ENCODE measurements around the gene PLCB2. TPM values are rescaled to one million over a fixed set of nuclear protein-coding genes. Genes with fewer than 3 reads are reported as not detected.
A peak's percentile ranks its signal among the peaks of the same experiment; 100 is the strongest.

Gene PLCB2
- total RNA-seq, 2 experiments from 2014 or later = 173 to 174 TPM

DNA sequence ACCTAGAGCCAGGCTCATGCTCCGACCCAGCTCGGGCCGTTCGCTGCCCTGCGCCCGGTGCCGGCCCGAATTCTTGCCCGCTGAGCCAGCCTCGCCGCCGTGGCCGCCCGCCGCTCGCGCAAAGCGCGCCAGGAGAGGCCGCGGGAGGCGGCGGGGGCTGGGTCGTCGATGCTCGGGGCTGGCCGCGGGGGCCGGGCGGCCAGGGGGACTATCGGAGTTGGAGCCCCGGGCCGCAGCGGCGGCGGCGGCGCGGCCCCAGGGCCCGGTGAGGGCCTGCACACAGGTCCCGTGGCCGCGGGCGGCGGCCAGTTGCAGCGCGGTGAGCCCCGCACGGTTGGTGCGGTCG lies 26.0 kb downstream of the PLCB2 start:
- no peak for ATAC-seq (ENCODE audit: low read depth)
- Mint-ChIP-seq H3K36me3 (no peaks in the 10 kb centered on the region), H3K27ac (no peak overlapping the region), H3K4me3 (no peak overlapping the region), H3K9me3 (no peaks in the 10 kb centered on the region), H3K27me3 (peaks cover 55% of the 10 kb centered on the region), H3K4me1 (peaks cover 3% of the 10 kb centered on the region)
- POLR2A ChIA-PET = interaction anchor here (0.7 kb wide), 1 partner anchor 25 kb away, joined by 3 read pairs; no protein-coding TSS in a partner anchor
- DNase-seq = no peak

DNA sequence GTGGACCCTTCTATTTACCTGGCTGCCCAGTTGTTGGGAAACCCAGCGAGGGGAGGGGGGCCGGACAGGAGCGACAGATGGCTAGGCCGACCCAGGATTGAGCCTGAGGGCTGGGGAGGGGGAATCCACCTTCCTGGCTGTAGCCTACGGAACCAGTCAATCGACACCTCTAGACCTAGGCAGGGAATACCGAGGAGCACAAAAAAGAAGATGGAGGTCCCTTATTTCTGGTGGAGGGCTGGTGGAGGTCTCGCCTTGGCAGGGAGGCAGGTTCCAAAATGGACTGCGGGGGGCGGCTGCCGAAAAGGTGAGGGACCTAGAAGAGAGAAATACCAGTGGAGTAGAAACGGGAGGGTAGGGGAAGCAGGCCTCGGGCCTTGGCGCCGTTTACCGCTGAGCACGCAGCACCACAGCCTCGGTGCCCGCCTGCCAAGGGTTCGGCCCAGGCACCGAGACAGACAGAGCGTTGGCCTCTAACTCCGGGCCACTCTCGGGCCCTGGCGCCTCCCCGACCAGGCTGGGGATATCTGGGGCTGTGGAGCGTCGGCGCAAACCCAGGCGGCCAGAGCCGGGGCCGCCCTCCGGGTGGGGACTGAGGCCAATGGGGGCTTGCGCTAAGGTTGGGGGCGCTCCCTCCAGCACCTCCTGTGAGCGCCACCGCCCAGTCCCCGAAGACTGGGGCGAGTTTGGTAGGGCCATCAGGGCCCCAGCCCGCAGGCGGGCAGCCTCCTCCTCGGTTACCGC lies 26.5 kb downstream of the PLCB2 start:
- no peak for DNase-seq
- Mint-ChIP-seq H3K36me3 (no peaks in the 10 kb centered on the region), H3K27me3 (peaks cover 56% of the 10 kb centered on the region), H3K4me3 (no peak overlapping the region), H3K27ac (no peak overlapping the region), H3K4me1 (peaks cover 5% of the 10 kb centered on the region), H3K9me3 (no peaks in the 10 kb centered on the region)
- no peak for ATAC-seq (ENCODE audit: low read depth)
- POLR2A ChIA-PET = interaction anchor here (0.7 to 4.2 kb wide), 2 partner anchors 26 to 29 kb away, joined by 3 to 55 read pairs; partner anchors contain the start of gene PLCB2

DNA sequence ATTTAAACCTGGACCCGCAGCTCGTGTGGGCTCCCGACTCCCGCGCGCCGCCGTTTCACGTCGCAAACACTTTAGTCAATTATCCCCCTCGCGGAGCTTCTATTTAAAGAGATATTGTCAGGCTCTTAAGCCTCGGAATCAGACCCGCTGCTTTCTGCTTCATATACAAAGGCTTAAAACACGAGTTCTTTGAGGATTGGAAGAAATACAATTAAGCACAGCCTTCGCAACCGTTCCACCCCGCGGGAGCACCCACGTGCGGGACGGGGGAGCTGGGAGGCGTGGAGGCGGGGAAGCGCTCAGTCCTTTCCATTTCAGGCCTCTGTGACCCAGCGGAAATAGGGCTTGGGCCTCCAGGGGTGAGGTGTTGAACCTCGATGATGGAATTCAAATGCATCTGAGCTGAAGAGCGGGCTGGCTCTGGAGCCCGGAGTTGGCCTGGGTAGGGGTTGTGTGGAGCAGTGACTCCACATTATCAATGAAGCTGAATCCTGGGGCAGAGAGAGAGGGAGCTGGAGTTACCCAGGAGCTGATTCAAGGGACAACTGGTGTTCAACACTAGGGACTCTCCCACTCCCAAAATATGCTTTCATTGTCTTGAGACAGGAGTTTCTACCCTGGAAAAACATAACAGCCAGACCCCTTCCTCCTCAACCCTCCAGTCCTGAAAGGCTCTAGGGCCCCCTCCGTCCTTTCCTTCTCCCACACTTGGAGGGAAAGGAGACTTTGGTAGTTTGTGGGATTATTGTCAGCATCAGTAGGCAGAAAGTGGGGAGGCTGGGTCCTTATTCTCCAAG lies 27.3 kb downstream of the PLCB2 start:
- POLR2A ChIA-PET = interaction anchor here (0.9 to 4.2 kb wide), 4 partner anchors 18 to 58 kb away, joined by 3 to 55 read pairs (median 3); partner anchors contain the start of gene PLCB2
- no peak overlapping the region for H3K4me3 Mint-ChIP-seq
- DNase-seq (no peak), ATAC-seq (ENCODE audit: low read depth) (no peak)
- peaks cover 6% of the 10 kb centered on the region for H3K4me1 Mint-ChIP-seq
- peaks cover 56% of the 10 kb centered on the region for H3K27me3 Mint-ChIP-seq
- no peaks in the 10 kb centered on the region for H3K36me3 Mint-ChIP-seq
- H3K27ac Mint-ChIP-seq = no peak overlapping the region
- no peaks in the 10 kb centered on the region for H3K9me3 Mint-ChIP-seq

DNA sequence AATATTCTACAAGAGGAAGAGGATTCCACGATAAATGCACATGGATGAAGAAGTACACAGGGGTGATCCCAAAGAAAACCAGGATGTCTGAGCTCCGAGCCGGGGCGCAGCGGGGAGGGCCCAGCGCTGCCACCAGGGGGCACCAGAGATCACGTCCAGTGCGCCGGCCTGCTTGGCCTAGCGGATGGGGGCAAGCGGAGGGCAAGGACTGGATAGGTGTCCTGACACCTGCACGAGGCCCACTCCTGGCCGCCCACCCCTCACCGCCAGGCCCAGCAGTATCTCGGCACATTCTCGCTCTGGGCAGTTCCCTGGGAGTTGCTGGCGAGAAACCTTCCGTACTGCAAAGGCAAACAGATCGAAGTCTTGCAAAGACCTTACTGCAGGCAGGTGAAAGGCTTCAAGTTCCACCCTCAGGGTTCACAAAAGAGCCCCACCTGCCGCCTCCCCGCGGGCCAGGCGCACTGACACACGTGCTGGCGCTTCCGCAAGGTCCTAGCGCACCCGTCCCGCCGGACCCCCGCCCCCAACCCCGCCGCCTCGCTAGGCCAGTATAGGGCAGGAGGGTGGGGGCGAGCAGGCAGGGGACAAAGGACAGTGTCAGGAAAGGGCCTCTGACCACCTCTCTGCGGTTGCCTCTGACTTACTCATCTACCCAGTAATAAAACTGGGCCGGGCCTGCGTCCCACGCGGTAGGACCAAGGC lies 28.1 kb downstream of the PLCB2 start:
- peak; percentile 25 for ATAC-seq (ENCODE audit: low read depth)
- POLR2A ChIA-PET = interaction anchor here (0.9 to 4.2 kb wide), 4 partner anchors 18 to 59 kb away, joined by 3 to 55 read pairs (median 3); partner anchors contain the start of gene PLCB2
- Mint-ChIP-seq H3K4me3 (no peak overlapping the region), H3K9me3 (no peaks in the 10 kb centered on the region), H3K4me1 (peaks cover 6% of the 10 kb centered on the region), H3K36me3 (no peaks in the 10 kb centered on the region), H3K27me3 (peaks cover 54% of the 10 kb centered on the region), H3K27ac (no peak overlapping the region)
- DNase-seq = peak; percentile 85

DNA sequence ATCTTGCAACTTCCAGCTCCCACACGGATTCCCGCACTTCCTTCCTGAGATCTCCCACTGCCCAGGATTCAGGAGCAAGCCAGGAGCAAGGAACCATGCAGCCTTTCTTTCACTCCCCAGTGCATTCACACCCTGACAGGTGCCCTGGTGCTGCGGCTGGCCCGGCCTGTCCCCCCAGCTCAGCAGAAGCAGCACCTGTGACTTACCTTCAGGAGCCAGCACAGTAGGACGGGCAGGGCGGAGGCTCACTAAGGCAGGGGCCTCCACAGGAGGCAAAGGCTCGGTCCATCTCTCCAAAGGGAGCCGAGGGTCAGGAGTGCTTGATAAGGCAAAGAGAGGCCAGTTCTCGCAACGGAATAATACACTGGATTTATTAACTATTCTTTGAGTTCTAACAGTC lies 29.7 kb downstream of the PLCB2 start:
- Mint-ChIP-seq H3K4me1 (peaks cover 6% of the 10 kb centered on the region), H3K4me3 (no peak overlapping the region), H3K27me3 (peaks cover 41% of the 10 kb centered on the region), H3K36me3 (no peaks in the 10 kb centered on the region), H3K27ac (no peak overlapping the region), H3K9me3 (no peaks in the 10 kb centered on the region)
- POLR2A ChIA-PET = interaction anchor here (4.2 kb wide), 1 partner anchor 32 kb away, joined by 55 read pairs; the partner anchor contains the start of gene PLCB2
- ATAC-seq (ENCODE audit: low read depth) (no peak), DNase-seq (no peak)

DNA sequence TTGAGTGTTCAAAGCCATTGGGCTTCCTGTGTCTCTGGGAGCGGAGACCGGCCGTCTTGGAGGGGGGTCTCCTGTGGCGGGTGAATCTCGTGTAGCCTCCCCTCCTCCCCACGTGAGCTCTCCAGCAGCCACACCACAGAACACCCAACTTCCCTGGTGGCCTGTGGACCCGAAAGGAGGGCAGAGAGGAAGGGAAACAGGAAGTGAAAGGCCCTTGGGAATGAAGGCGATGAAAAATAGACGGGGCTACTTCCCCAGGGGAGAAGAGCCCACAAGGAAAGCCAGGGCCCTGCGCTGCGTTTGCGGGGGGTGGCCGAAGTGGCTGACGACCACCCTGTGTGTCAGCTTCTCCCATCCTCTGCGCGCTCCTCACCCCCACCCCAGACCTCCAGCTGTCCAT lies 30.3 kb downstream of the PLCB2 start:
- Mint-ChIP-seq H3K27ac (no peak overlapping the region), H3K9me3 (no peaks in the 10 kb centered on the region), H3K27me3 (peaks cover 39% of the 10 kb centered on the region), H3K4me3 (peak overlapping the region; percentile 22), H3K36me3 (no peaks in the 10 kb centered on the region), H3K4me1 (peaks cover 6% of the 10 kb centered on the region)
- DNase-seq (no peak), ATAC-seq (ENCODE audit: low read depth) (no peak)
- POLR2A ChIA-PET = interaction anchor here (4.2 kb wide), 1 partner anchor 32 kb away, joined by 55 read pairs; the partner anchor contains the start of gene PLCB2

DNA sequence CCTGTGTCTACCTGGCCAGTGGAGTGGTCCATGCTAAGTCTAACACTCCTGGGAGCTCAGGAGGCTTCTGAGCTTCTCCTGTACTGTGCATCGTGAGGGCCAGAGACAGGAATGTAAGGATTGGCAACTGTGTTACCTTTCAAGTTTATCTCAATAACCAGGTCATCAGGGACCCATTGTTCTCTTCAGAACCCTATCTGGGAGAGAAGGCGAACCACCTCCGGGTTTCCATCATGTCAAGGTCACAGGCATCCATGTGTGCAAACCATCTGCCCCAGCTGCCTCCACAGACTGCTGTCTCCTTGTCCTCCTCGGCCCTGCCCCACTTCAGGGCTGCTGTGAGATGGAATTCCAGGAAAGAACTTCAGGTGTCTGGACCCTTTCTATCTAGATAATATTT lies 30.8 kb downstream of the PLCB2 start:
- ATAC-seq (ENCODE audit: low read depth) = no peak

DNA sequence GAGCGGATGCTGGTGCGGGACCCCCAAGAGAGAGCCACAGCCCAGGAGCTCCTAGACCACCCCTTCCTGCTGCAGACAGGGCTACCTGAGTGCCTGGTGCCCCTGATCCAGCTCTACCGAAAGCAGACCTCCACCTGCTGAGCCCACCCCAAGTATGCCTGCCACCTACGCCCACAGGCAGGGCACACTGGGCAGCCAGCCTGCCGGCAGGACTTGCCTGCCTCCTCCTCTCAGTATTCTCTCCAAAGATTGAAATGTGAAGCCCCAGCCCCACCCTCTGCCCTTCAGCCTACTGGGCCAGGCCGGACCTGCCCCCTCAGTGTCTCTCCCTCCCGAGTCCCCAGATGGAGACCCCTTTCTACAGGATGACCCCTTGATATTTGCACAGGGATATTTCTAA lies 31.8 kb downstream of the PLCB2 start:
- Mint-ChIP-seq H3K27me3 (peaks cover 36% of the 10 kb centered on the region), H3K4me3 (no peak overlapping the region), H3K4me1 (peaks cover 6% of the 10 kb centered on the region), H3K36me3 (no peaks in the 10 kb centered on the region), H3K27ac (no peak overlapping the region), H3K9me3 (no peaks in the 10 kb centered on the region)
- ATAC-seq (ENCODE audit: low read depth) (no peak), DNase-seq (no peak)
- POLR2A ChIA-PET = no interaction called here

More for the DNA sequence above, 30.8 kb downstream of the PLCB2 start:
- Mint-ChIP-seq H3K27me3 (peaks cover 39% of the 10 kb centered on the region), H3K27ac (no peak overlapping the region), H3K4me1 (peaks cover 6% of the 10 kb centered on the region), H3K36me3 (no peaks in the 10 kb centered on the region), H3K4me3 (no peak overlapping the region), H3K9me3 (no peaks in the 10 kb centered on the region)
- POLR2A ChIA-PET = interaction anchor here (4.2 kb wide), 1 partner anchor 33 kb away, joined by 55 read pairs; the partner anchor contains the start of gene PLCB2
- DNase-seq = no peak

DNA sequence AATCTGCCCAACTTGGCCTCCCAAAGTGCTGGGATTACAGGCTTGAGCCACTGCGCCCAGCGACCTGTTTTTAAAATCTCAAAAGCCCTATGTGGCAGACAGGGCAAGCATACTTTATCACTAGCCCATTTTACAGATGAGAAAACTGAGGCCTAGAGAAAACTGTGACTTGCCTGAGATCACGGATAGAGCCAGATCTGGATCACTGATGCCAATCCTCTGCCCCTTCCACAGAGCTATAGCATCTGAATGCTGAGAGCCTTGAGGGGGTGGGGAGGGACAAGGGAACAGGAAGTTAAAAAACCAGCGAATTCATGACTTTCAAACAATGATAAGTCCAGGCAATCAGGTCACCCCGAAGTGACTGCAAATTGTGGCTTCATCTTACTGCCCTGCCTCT lies 32.2 kb downstream of the PLCB2 start:
- Mint-ChIP-seq H3K4me3 (no peak overlapping the region), H3K4me1 (peaks cover 6% of the 10 kb centered on the region)

DNA sequence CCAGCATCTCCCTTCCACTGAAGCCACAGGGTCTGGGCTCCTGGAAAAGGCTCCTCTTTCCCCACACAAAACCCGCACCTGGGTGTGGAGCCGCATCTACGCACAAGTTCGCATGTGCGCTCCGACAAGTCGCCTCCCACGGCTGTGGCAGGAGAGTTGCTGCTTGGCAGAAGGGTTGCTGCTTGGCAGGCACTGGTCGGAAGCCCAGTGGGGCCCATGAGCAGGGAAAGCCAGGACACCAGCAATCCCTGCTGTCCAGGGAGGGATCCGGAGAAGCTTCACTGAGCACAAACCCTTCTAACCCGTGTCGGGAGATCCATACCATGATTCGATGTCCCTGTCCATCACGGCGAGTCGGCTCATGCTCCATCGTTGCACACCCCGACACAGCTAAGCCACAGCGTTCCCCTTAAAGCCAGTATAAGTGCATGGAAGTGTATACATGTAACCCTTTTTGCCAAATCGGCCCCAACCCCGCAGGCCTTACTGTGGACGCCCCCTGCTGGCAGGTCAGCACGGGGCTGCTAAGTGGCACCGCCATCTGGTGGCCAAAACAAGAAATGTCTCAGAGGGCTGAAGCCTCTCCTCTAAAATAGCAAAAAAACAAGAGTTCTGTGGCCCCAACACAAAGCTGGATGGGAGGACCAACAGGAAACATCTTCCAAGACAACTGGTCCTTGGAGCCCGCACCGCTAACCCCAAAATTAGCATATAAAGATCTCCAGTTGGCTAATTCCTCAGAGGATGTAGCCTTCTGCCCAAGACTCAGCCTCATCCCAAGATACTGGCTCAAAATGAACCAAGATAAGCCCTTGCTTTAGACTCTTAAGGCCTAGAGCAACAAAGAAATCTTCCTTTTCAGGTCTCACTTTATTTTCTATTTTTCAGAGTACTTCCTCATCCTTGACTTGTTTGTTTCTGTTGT lies 33.1 kb downstream of the PLCB2 start:
- Mint-ChIP-seq H3K9me3 (no peaks in the 10 kb centered on the region), H3K4me3 (no peak overlapping the region), H3K36me3 (no peaks in the 10 kb centered on the region), H3K4me1 (peaks cover 6% of the 10 kb centered on the region), H3K27me3 (peaks cover 26% of the 10 kb centered on the region), H3K27ac (no peak overlapping the region)
- DNase-seq (peak; percentile 92), ATAC-seq (ENCODE audit: low read depth) (peak; percentile 57)
- POLR2A ChIA-PET = interaction anchor here (0.6 to 2.8 kb wide), 6 partner anchors 33 to 487 kb away, joined by 3 to 8 read pairs (median 4); partner anchors contain the start of gene PLCB2

More for the DNA sequence above, 32.2 kb downstream of the PLCB2 start:
- Mint-ChIP-seq H3K27ac (no peak overlapping the region), H3K27me3 (peaks cover 31% of the 10 kb centered on the region), H3K9me3 (no peaks in the 10 kb centered on the region), H3K36me3 (no peaks in the 10 kb centered on the region)
- no peak for DNase-seq
- POLR2A ChIA-PET = interaction anchor here (2.8 kb wide), 1 partner anchor 32 kb away, joined by 8 read pairs; the partner anchor contains the start of gene PLCB2
- ATAC-seq (ENCODE audit: low read depth) = no peak

DNA sequence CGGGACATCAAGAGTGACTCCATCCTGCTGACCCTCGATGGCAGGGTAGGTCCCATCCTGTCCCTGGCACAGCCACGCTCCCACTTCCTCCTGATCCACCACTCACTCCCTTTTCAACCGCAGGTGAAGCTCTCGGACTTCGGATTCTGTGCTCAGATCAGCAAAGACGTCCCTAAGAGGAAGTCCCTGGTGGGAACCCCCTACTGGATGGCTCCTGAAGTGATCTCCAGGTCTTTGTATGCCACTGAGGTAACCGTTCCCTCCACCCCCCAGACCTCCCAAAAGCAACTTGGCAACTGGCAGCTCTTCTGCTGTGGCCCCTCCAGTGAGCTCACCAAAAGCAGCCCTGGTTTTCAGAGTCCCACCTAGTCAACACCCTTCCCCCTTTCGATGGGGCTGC lies 34.3 kb downstream of the PLCB2 start:
- Mint-ChIP-seq H3K27ac (no peak overlapping the region), H3K36me3 (no peaks in the 10 kb centered on the region), H3K27me3 (peaks cover 17% of the 10 kb centered on the region), H3K4me3 (no peak overlapping the region), H3K9me3 (no peaks in the 10 kb centered on the region), H3K4me1 (peaks cover 6% of the 10 kb centered on the region)
- POLR2A ChIA-PET = interaction anchor here (0.6 to 2.8 kb wide), 5 partner anchors 34 to 233 kb away, joined by 3 to 8 read pairs (median 4); partner anchors contain the start of gene PLCB2
- ATAC-seq (ENCODE audit: low read depth) (no peak), DNase-seq (no peak)

DNA sequence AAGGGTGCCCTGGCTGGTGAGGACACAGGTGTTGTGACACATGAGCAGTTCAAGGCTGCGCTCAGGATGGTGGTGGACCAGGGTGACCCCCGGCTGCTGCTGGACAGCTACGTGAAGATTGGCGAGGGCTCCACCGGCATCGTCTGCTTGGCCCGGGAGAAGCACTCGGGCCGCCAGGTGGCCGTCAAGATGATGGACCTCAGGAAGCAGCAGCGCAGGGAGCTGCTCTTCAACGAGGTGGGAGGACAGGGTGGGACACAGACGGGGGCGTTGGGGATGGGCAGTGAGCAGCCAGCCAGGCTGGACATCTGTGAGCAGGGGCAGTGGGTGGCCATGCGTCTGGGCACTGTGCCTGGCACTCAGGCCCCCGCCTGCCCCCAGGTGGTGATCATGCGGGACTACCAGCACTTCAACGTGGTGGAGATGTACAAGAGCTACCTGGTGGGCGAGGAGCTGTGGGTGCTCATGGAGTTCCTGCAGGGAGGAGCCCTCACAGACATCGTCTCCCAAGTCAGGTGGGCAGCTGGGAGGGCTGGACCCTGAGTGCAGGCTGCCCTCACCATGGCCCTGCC lies 35.2 kb downstream of the PLCB2 start:
- peaks cover 9% of the 10 kb centered on the region for H3K27me3 Mint-ChIP-seq
- no peak for DNase-seq
- no peaks in the 10 kb centered on the region for H3K36me3 Mint-ChIP-seq
- H3K4me3 Mint-ChIP-seq = no peak overlapping the region
- H3K9me3 Mint-ChIP-seq = no peaks in the 10 kb centered on the region
- peaks cover 6% of the 10 kb centered on the region for H3K4me1 Mint-ChIP-seq
- ATAC-seq (ENCODE audit: low read depth) = peak; percentile 6
- H3K27ac Mint-ChIP-seq = no peak overlapping the region
- POLR2A ChIA-PET = no interaction called here

Data from activated naive CD8-positive, alpha-beta T cell treated with anti-CD3 and anti-CD28 coated beads, Interleukin-2, amount 10 ng/mL, durations not matched to agents 7 days and 5 days (primary cell).